GM12874 (cell line): ENCODE measurements around the gene STAM.

ENCODE experiments used
- CTCF ChIP-seq: IDR thresholded peaks from 2 replicates; pipeline ENCODE4 v1.5.1; 2011; ENCODE audit warnings: low read depth, mild to moderate bottlenecking, control low read depth, low read length, moderate library complexity; ENCODE audit not compliant: insufficient read depth

Gene STAM

GRCh38 chr10:17668435-17669184 lies 24.7 kb downstream of the STAM start:
- no peak for TF ChIP-seq CTCF

- TF ChIP-seq CTCF = no peak
Measured at GRCh38 chr10:17669185-17669872, 25.4 kb downstream of the STAM start.

GRCh38 chr10:17671307-17671706 lies 27.4 kb downstream of the STAM start:
- no peak for TF ChIP-seq CTCF

GRCh38 chr10:17673471-17674061 lies 29.6 kb downstream of the STAM start:
- TF ChIP-seq CTCF = no peak

- no peak for TF ChIP-seq CTCF
Measured at GRCh38 chr10:17674566-17674965, 30.6 kb downstream of the STAM start.

- TF ChIP-seq CTCF = no peak
Measured at GRCh38 chr10:17675638-17676037, 31.7 kb downstream of the STAM start.

GRCh38 chr10:17676919-17677318 lies 33.0 kb downstream of the STAM start:
- no peak for TF ChIP-seq CTCF
